VCaP (cell line): ENCODE measurements around the gene THAP2.

Experiments used
- H3K27ac ChIP-seq: fragments of 450-650 bp; 2 replicates; pipeline ENCODE4 v1.5.1; 2017
- CTCF ChIP-seq: fragments of 450-650 bp; conservative IDR thresholded peaks from 2 replicates; pipeline ENCODE4 v1.5.1; 2017; ENCODE audit warnings: mild to moderate bottlenecking, moderate library complexity

The THAP2 gene

GRCh38 chr12:71661977-71662530 lies 2.0 kb upstream of the THAP2 start:
- peak overlapping the region; percentile 96 for H3K27ac ChIP-seq
- no peak for TF ChIP-seq CTCF

GRCh38 chr12:71662849-71663560 lies 1.1 kb upstream of the THAP2 start:
- TF ChIP-seq CTCF, result no peak
- H3K27ac ChIP-seq, result peak overlapping the region; percentile 96

GRCh38 chr12:71664411-71665089 lies 449 bp downstream of the THAP2 start:
- H3K27ac ChIP-seq, result peak overlapping the region; percentile 96
- TF ChIP-seq CTCF, result no peak

GRCh38 chr12:71665090-71665463 lies 976 bp downstream of the THAP2 start:
- TF ChIP-seq CTCF, result no peak
- H3K27ac ChIP-seq, result peak overlapping the region; percentile 96

GRCh38 chr12:71666259-71666658 lies 2.2 kb downstream of the THAP2 start:
- peak overlapping the region; percentile 96 for H3K27ac ChIP-seq
- no peak for TF ChIP-seq CTCF

- TF ChIP-seq CTCF, result no peak
- H3K27ac ChIP-seq, result no peak overlapping the region; the same call in 1 of the 2 replicates
Measured at GRCh38 chr12:71671311-71671710, 7.2 kb downstream of the THAP2 start.

GRCh38 chr12:71671816-71672215 lies 7.7 kb downstream of the THAP2 start:
- peak overlapping the region; percentile 39 for H3K27ac ChIP-seq
- TF ChIP-seq CTCF, result no peak
